GM19238 (cell line): ENCODE measurements around the gene HIVEP3.
A peak's percentile ranks its signal among the peaks of the same experiment; 100 is the strongest.

Experiments
- DNase-seq: peaks from one replicate; pipeline ENCODE4 v3.0.0; 2011; ENCODE audit warnings: low spot score; ENCODE audit not compliant: insufficient read length

Gene HIVEP3

GRCh38 chr1:41589395-41589794 lies 329.3 kb downstream of the HIVEP3 start:
- DNase-seq, result no peak

GRCh38 chr1:41588334-41588875 lies 330.3 kb downstream of the HIVEP3 start:
- DNase-seq, result no peak

- DNase-seq, result no peak
Observed at GRCh38 chr1:41587791-41588190, 330.9 kb downstream of the HIVEP3 start.

GRCh38 chr1:41586230-41586629 lies 332.5 kb downstream of the HIVEP3 start:
- DNase-seq, result no peak

GRCh38 chr1:41583658-41584547 lies 334.8 kb downstream of the HIVEP3 start:
- no peak for DNase-seq

- DNase-seq, result no peak
Observed at GRCh38 chr1:41582851-41583657, 335.7 kb downstream of the HIVEP3 start.

GRCh38 chr1:41582351-41582750 lies 336.4 kb downstream of the HIVEP3 start:
- DNase-seq, result no peak

GRCh38 chr1:41582004-41582325 lies 336.8 kb downstream of the HIVEP3 start:
- no peak for DNase-seq

- no peak for DNase-seq
Observed at GRCh38 chr1:41581216-41582003, 337.3 kb downstream of the HIVEP3 start.

- DNase-seq, result no peak
Observed at GRCh38 chr1:41580520-41581172, 338.1 kb downstream of the HIVEP3 start.

GRCh38 chr1:41580021-41580420 lies 338.7 kb downstream of the HIVEP3 start:
- no peak for DNase-seq

GRCh38 chr1:41578712-41579335 lies 339.9 kb downstream of the HIVEP3 start:
- DNase-seq, result no peak

- DNase-seq, result no peak
Observed at GRCh38 chr1:41576620-41577019, 342.1 kb downstream of the HIVEP3 start.

- no peak for DNase-seq
Observed at GRCh38 chr1:41576206-41576605, 342.5 kb downstream of the HIVEP3 start.

- DNase-seq, result peak; percentile 22
Observed at GRCh38 chr1:41574842-41575241, 343.9 kb downstream of the HIVEP3 start.

GRCh38 chr1:41573785-41574713 lies 344.7 kb downstream of the HIVEP3 start:
- peak; percentile 78 for DNase-seq

- no peak for DNase-seq
Observed at GRCh38 chr1:41573194-41573593, 345.5 kb downstream of the HIVEP3 start.

GRCh38 chr1:41572224-41572623 lies 346.5 kb downstream of the HIVEP3 start:
- DNase-seq, result no peak

GRCh38 chr1:41571041-41571440 lies 347.7 kb downstream of the HIVEP3 start:
- no peak for DNase-seq
